Esophagus mucosa (tissue), 1 donor: ENCODE measurements around the gene SCAMP5. TPM values are rescaled to one million over a fixed set of nuclear protein-coding genes. Genes with fewer than 3 reads are reported as not detected.

Source experiments
- total RNA-seq: library from RNA; stranded (reverse); gene quantifications from one replicate; pipeline ENCODE4 v1.2.4, GENCODE V29; 2023
- donor health status: DM: yes; HTN: yes; CAD: no.

The SCAMP5 gene
- total RNA-seq, 1 donor from 2014 or later = 0.84 TPM

Other genes with a start within 250 kb of the SCAMP5 start
- not detected for gene CYP1A2, start 246.7 kb upstream of the SCAMP5 start, total RNA-seq
- gene CSK, start 213.5 kb upstream of the SCAMP5 start, total RNA-seq = 77.1 TPM
- gene LMAN1L, start 182.7 kb upstream of the SCAMP5 start, total RNA-seq = not detected
- gene CPLX3, start 168.9 kb upstream of the SCAMP5 start, total RNA-seq = not detected
- gene ULK3, start 152.4 kb upstream of the SCAMP5 start, total RNA-seq = 43.3 TPM
- gene SCAMP2, start 122.2 kb upstream of the SCAMP5 start, total RNA-seq = 102 TPM
- 28.2 TPM for gene MPI, start 105.5 kb upstream of the SCAMP5 start, total RNA-seq
- 62.5 TPM for gene FAM219B, start 88.7 kb upstream of the SCAMP5 start, total RNA-seq
- 229 TPM for gene COX5A, start 57.5 kb upstream of the SCAMP5 start, total RNA-seq
- 4.0 TPM for gene RPP25, start 38.8 kb upstream of the SCAMP5 start, total RNA-seq
- gene PPCDC, start 28.0 kb downstream of the SCAMP5 start, total RNA-seq = 13.6 TPM
- 23.1 TPM for gene C15orf39, start 206.3 kb downstream of the SCAMP5 start, total RNA-seq